Myocyte (in vitro differentiated cells): ENCODE measurements around the gene MCM8. TPM values are rescaled to one million over a fixed set of nuclear protein-coding genes. Genes with fewer than 3 reads are reported as not detected.
A peak's percentile ranks its signal among the peaks of the same experiment; 100 is the strongest.

Source experiments
- DNase-seq: peaks from one replicate; pipeline ENCODE4 v3.0.0-alpha.2; 2012; ENCODE audit warnings: low read depth
- total RNA-seq: library from RNA; depleted of rRNA; stranded (reverse); fragments of >200 nt; gene quantifications from 2 replicates; pipeline ENCODE4 v1.2.3, GENCODE V29; 2014

The MCM8 gene
- total RNA-seq, 1 donor from 2014 or later: 9.3 TPM

DNA sequence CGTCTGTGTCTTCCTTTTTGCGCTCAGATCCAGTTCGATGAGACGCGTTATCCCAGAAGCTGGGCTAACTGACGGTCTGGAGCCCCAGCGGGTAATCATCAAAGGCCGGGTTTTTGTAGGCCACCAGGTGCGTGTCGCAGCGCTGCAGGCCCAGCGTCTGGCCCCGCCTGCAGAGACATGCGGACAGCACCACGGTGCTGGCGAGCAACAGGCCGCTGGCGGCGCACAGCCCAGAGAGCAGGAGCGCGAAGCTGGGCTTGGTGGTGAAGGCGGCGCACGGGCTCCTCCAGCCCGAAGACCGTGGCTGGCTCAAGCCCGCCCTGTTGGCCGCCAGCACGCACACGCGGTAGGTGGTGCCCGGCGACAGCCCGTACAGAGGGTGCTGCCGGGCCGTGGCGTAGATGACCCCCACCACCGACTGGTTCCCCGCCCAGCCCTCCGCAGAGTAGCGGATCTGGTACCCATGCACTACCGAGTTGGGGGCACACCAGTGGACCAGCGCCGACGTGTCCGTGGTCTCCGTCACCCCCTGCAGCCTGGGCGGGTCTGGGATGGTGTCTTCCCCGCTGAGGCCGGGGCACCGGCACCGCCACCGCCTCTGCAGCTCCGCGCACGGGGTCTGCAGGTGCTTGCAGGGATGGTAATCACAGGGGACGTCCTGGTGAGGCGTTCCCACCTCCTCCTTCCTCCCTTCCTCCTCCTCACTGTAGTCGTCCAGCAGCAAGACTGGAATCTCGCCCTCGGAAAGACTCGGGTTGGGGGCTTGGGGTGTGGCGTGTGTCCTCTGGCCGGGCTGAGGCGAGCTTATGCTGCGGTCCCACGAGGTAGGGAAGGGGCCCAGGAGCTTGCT, 90.7 kb downstream of the MCM8 start:
- no peak for DNase-seq

DNA sequence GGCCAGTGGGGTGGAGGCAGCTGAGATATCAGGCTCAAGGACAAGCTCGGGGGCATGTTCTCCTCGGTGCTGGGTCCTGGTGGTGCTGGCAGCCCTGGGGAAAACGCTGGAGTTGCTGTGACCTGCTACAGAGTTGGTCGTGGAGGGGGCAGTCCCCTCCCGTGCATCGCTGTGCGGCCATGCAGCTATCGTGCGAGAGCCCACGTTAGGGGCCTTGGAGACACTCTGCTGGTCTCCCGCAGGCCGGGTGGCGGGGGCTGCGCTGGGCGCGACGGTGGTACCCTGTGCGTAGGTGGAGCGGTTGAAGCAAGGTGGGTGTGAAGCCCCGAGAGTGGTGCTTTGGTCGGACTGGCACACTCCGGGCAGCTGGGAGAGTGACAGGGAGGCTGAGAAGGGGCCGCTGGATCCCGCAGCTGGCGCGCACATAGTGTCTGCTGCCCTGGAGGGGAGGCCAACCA, 91.4 kb downstream of the MCM8 start:
- DNase-seq: no peak

DNA sequence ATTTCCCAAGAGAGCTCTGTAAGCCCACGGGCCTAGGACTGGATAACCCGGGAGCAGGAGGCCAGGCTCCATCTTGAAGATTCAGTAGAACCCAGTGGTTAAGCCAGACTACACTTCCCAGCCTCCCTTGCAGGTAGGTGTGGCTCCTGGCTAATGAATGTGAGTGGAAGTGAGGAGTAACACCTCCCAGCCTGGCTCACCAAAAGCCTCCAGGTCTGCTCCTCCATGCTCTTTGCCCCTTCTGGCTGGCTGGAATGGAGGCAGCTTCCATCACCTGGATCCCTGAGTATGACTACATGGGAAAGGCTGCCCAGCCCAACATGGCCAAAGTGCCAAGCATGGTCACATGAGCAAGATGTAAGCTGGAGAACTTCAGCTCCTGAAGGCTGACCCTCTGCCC, 93.7 kb downstream of the MCM8 start:
- DNase-seq: no peak

DNA sequence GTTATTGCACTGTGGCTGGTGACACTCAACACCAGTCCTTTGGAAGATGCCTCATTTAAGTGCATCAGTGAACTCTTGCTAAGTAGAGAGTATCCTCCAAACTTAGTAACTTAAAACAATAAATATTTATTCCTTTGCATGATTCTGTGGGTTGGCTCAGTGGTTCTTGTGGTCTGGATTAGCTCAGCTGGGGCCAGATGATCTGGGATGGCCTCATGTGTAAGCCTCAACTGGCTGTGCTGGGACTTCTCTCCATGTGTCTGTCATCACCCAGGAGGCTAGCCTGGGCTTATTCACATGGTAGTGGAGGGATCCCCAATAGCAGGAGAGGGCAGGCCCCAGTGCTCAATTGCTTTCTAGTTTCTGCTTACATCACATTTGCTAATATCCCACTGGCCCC, 95.1 kb downstream of the MCM8 start:
- peak; percentile 89 for DNase-seq

DNA sequence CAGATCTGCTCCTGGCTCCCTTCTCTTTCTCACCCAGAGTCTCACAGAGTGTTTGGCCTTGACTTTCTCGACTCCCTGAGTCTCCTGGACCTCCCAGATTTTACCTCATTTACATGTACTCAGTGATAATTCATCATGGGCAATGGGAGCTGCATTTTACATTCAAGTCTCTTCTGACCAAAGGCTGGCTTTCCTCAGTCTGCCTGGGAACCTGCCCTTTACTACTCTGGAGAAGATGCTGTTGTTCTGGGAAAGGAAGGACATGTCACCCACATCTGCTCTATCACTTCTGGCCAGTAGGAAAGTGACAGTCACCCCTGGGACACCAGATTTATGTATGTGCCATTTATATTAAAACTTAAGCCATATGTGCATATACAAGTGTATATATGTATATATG, 96.0 kb downstream of the MCM8 start:
- no peak for DNase-seq

DNA sequence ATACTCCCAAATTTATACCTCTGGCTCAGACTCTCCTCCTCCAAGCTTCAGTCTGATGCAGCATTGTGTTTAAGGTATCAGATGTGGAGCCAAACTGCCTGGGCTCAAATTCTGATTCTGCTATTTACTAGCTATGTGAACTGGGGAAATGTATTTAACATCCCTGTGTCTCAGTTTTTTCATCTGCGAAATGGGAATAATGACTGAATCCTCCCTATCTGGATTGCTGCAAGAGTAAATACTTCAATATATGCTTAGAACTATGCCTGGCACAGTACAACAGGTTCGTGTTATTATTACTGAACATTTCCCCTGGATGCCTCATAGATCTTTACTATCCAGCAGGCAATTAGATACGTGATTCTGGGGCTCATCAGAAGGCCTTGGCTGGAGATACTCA, 97.9 kb downstream of the MCM8 start:
- no peak for DNase-seq

Other genes starting within 250 kb of the MCM8 start
- gene SHLD1, start 200.3 kb upstream of the MCM8 start, total RNA-seq: 4.5 and 6.6 TPM in 2 replicates
- 3.5 and 4.7 TPM in 2 replicates for gene CHGB, start 39.1 kb upstream of the MCM8 start, total RNA-seq
- 12.5 and 18.1 TPM in 2 replicates for gene TRMT6, start 119 bp upstream of the MCM8 start, total RNA-seq
- 55.9 and 80.2 TPM in 2 replicates for gene CRLS1, start 55.5 kb downstream of the MCM8 start, total RNA-seq
- gene LRRN4, start 103.4 kb downstream of the MCM8 start, total RNA-seq: not detected in 2 replicates
- 2.6 and 5.2 TPM in 2 replicates for gene FERMT1, start 172.4 kb downstream of the MCM8 start, total RNA-seq